OCI-LY1 (cell line): ENCODE measurements around the gene SLC38A6.
A peak's percentile ranks its signal among the peaks of the same experiment; 100 is the strongest.

ENCODE experiments used
- H2AFZ ChIP-seq: fragments of 200-600 bp; sonication (generic), shearing (Covaris generic); 2 replicates; pipeline ENCODE4 v1.6.0; 2014; ENCODE audit warnings: antibody characterized with exemption, mild to moderate bottlenecking, low read length
- H3F3A ChIP-seq: fragments of 200-600 bp; sonication (generic), shearing (Covaris generic); 2 replicates; pipeline ENCODE4 v1.6.0; 2014; ENCODE audit warnings: mild to moderate bottlenecking, antibody characterized with exemption, low read length, moderate library complexity; ENCODE audit not compliant: insufficient read depth
- H3K27ac ChIP-seq: fragments of 200-600 bp; sonication (generic); 2 replicates; pipeline ENCODE4 v1.5.1; 2014; ENCODE audit warnings: low read length, mixed run types, mild to moderate bottlenecking, low read depth; ENCODE audit not compliant: poor library complexity, severe bottlenecking
- H3K27me3 ChIP-seq: fragments of 200-600 bp; sonication (generic); 2 replicates; pipeline ENCODE4 v1.6.0; 2014; ENCODE audit warnings: antibody characterized with exemption, mild to moderate bottlenecking, low read length, moderate library complexity; ENCODE audit not compliant: insufficient read depth
- H3K36me3 ChIP-seq: fragments of 200-600 bp; sonication (generic); 2 replicates; pipeline ENCODE4 v1.6.1; 2014; ENCODE audit warnings: mild to moderate bottlenecking, antibody characterized with exemption, low read length, moderate library complexity, mixed read lengths; ENCODE audit not compliant: insufficient read depth
- H3K4me1 ChIP-seq: fragments of 200-600 bp; sonication (generic); 2 replicates; pipeline ENCODE4 v1.5.1; 2014; ENCODE audit warnings: mild to moderate bottlenecking, low read length, moderate library complexity; ENCODE audit not compliant: insufficient read depth, severe bottlenecking
- H3K4me2 ChIP-seq: fragments of 200-600 bp; sonication (generic), shearing (Covaris generic); 2 replicates; pipeline ENCODE4 v1.6.1; 2014; ENCODE audit warnings: low read length
- H3K4me3 ChIP-seq: fragments of 200-600 bp; sonication (generic); 2 replicates; pipeline ENCODE4 v1.5.1; 2014; ENCODE audit warnings: low read length, low read depth, mild to moderate bottlenecking, mixed read lengths; ENCODE audit not compliant: poor library complexity, severe bottlenecking
- H3K79me2 ChIP-seq: fragments of 200-600 bp; shearing (Covaris generic); 2 replicates; pipeline ENCODE4 v1.6.1; 2016; ENCODE audit warnings: mixed run types, low read length, mixed read lengths; ENCODE audit not compliant: insufficient read depth
- H3K9ac ChIP-seq: fragments of 200-600 bp; sonication (generic), shearing (Covaris generic); 2 replicates; pipeline ENCODE4 v1.6.1; 2014; ENCODE audit warnings: mild to moderate bottlenecking, low read length, mixed read lengths
- H3K9me2 ChIP-seq: fragments of 200-600 bp; sonication (generic), shearing (Covaris generic); 2 replicates; pipeline ENCODE4 v1.6.1; 2014; ENCODE audit warnings: low read depth, mild to moderate bottlenecking, low read length, mixed read lengths
- H3K9me3 ChIP-seq: fragments of 200-600 bp; shearing (Covaris generic); 2 replicates; pipeline ENCODE4 v1.6.1; 2014; ENCODE audit warnings: low read length, mixed read lengths
- H4K20me1 ChIP-seq: fragments of 200-600 bp; sonication (generic), shearing (Covaris generic); 2 replicates; pipeline ENCODE4 v1.6.0; 2016; ENCODE audit warnings: mild to moderate bottlenecking, low read length; ENCODE audit not compliant: insufficient read depth
- EZH2 ChIP-seq: fragments of 200-600 bp; sonication (generic), shearing (Covaris generic); IDR thresholded peaks from 2 replicates; pipeline ENCODE4 v1.8.0; 2017; ENCODE audit warnings: borderline replicate concordance, mixed run types, mild to moderate bottlenecking, antibody characterized with exemption, low read length, moderate library complexity, mixed read lengths
- TF ChIP-seq, protein P1 (sequence below): fragments of 200-600 bp; sonication (generic), shearing (Covaris generic); IDR thresholded peaks from 2 replicates; pipeline ENCODE4 v1.5.1; 2017; ENCODE audit warnings: mild to moderate bottlenecking, antibody characterized with exemption, low read length, moderate library complexity, mixed read lengths

SLC38A6 gene

DNA sequence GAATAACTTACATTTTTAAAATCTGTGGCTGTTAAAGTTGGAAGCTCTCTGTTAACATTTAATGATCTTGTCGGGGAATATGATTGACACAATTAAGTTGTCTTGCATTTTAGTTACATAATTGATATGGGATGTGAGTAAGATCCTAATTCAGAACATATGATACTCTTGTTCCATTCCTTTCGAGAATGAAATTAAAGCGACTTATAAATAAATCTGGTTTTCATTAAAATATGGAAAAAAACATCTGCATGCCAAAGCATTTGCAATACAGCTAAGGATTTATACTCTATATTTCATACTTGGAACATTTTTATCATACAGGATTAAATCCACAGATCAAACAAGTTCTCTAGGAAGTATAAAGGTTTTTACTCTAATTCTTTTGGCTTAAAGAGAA, 52.0 kb downstream of the SLC38A6 start:
- Histone ChIP-seq H3K27ac (peak overlapping the region; percentile 88), H4K20me1 (no peaks in the 10 kb centered on the region), H3K36me3 (no peaks in the 10 kb centered on the region), H3K27me3 (no peaks in the 10 kb centered on the region), H3K9ac (peak overlapping the region; percentile 25; the same call in 1 of the 2 replicates), H3F3A (no peaks in the 10 kb centered on the region), H2AFZ (no peak overlapping the region), H3K9me3 (no peaks in the 10 kb centered on the region), H3K9me2 (no peaks in the 10 kb centered on the region), H3K79me2 (no peaks in the 10 kb centered on the region), H3K4me1 (peaks cover 83% of the 10 kb centered on the region), H3K4me3 (no peak overlapping the region), H3K4me2 (no peak overlapping the region)
- TF ChIP-seq, protein P1, sequence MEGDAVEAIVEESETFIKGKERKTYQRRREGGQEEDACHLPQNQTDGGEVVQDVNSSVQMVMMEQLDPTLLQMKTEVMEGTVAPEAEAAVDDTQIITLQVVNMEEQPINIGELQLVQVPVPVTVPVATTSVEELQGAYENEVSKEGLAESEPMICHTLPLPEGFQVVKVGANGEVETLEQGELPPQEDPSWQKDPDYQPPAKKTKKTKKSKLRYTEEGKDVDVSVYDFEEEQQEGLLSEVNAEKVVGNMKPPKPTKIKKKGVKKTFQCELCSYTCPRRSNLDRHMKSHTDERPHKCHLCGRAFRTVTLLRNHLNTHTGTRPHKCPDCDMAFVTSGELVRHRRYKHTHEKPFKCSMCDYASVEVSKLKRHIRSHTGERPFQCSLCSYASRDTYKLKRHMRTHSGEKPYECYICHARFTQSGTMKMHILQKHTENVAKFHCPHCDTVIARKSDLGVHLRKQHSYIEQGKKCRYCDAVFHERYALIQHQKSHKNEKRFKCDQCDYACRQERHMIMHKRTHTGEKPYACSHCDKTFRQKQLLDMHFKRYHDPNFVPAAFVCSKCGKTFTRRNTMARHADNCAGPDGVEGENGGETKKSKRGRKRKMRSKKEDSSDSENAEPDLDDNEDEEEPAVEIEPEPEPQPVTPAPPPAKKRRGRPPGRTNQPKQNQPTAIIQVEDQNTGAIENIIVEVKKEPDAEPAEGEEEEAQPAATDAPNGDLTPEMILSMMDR = no peak

DNA sequence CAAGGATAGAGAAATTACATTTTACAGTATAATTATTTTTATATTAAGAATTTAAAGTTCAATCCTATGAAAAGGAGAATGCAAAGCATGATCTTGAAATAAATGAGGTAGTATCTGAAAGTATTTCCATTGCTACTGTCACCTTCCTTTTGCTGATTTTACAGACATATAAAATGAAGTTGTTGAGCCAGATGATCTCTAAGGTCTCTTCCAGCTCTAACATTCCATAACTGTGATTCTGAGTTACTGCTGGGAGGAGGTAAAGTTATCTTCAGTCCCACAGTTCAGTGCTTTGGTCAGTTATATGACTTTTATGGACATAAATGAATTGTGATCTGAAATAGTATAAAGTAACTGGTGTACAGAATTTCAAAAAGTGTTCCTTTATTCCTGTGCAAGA, 52.8 kb downstream of the SLC38A6 start:
- Histone ChIP-seq H4K20me1 (no peaks in the 10 kb centered on the region), H3K27ac (peak overlapping the region; percentile 88), H3K4me1 (peaks cover 82% of the 10 kb centered on the region), H3K79me2 (no peaks in the 10 kb centered on the region), H3K9me3 (no peaks in the 10 kb centered on the region), H3K4me2 (peak overlapping the region; percentile 61), H3K4me3 (peak overlapping the region; percentile 11), H3F3A (no peaks in the 10 kb centered on the region), H3K9me2 (no peaks in the 10 kb centered on the region), H3K9ac (peak overlapping the region; percentile 59), H3K36me3 (no peaks in the 10 kb centered on the region), H2AFZ (no peak overlapping the region; the same call in 1 of the 2 replicates), H3K27me3 (no peaks in the 10 kb centered on the region)
- TF ChIP-seq EZH2 = no peak
- TF ChIP-seq, protein P1 = no peak

DNA sequence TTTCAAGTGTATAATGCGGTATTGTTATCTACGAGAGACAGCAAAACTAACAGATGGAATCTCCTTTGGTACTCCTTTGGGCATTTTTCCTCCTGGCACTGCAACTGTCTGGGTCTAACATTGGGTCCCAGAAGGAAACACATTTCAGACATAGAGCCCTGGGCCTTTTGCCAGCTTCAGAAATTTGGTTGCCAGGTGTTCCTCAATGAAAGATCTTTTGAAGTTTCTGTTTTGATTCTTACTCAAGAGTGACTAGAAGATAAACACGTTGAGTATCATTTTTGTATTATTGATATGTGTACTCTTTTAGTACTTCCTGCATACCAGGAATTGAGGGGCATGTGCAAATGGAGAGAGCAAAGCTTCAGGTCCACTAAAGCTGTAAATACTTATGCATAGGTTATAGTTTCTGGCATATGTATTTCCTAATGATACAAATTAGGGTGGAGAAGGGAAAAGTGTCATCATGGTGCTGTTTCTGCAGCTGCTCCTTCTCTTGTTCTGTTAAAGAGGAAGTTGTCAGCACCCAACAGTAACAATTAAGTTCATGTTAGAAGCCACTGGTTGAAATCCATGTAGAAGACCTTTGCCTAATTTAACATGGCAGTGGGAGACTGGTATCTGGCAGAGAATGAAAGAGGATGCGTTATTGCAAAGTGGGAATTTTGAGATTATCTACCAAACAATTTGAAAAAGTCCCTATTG, 53.5 kb downstream of the SLC38A6 start:
- Histone ChIP-seq H3K4me2 (peak overlapping the region; percentile 61), H3K27ac (peak overlapping the region; percentile 88), H3K79me2 (no peaks in the 10 kb centered on the region), H3K9me2 (no peaks in the 10 kb centered on the region), H4K20me1 (no peaks in the 10 kb centered on the region), H2AFZ (no peak overlapping the region), H3K27me3 (no peaks in the 10 kb centered on the region), H3K4me3 (peak overlapping the region; percentile 11), H3K36me3 (no peaks in the 10 kb centered on the region), H3F3A (no peaks in the 10 kb centered on the region), H3K4me1 (peaks cover 85% of the 10 kb centered on the region), H3K9ac (peak overlapping the region; percentile 59), H3K9me3 (no peaks in the 10 kb centered on the region)
- no peak for TF ChIP-seq EZH2
- TF ChIP-seq, protein P1 = no peak
